H1 (cell line): ENCODE measurements around the gene SLC5A4. TPM values are rescaled to one million over a fixed set of nuclear protein-coding genes. Genes with fewer than 3 reads are reported as not detected.

Experiments used
- CTCF ChIA-PET: fragments of 300-600 bp; sonication (Branson Sonifier 250); formaldehyde crosslinking; loops from one replicate; lab custom pipeline; 2021; ENCODE audit not compliant: partially characterized antibody; lab: Charles Lee
- POLR2A ChIA-PET: fragments of 300-600 bp; sonication (Branson Sonifier 250); formaldehyde crosslinking; loops from one replicate; lab custom pipeline; 2021; ENCODE audit warnings: inconsistent platforms; ENCODE audit not compliant: partially characterized antibody; lab: Charles Lee
- DNase-seq, 2 experiments: peaks; one replicate each; pipeline versions ENCODE4 v3.0.0 to v3.0.0-alpha.2; 2010 to 2022; ENCODE audit warnings: low spot score in 2 of 2, low read depth in 1 of 2, mixed read lengths in 1 of 2
- FAIRE-seq: peaks from 2 replicates; lab custom pipeline; 2011; peaks lifted over from hg19 to GRCh38; lab: Jason Lieb, UNC
- H2AFZ ChIP-seq: 2 replicates; pipeline ENCODE4 v1.8.1; 2012; ENCODE audit warnings: low read length, inconsistent platforms
- H2AK5ac ChIP-seq: 2 replicates; pipeline ENCODE4 v1.6.1; 2013; ENCODE audit warnings: low read depth, low read length
- H2BK120ac ChIP-seq: replicated peaks from 2 replicates; pipeline ENCODE3; 2013; ENCODE audit warnings: low read depth, low read length, inconsistent platforms
- H2BK12ac ChIP-seq: 2 replicates; pipeline ENCODE4 v1.6.1; 2013; ENCODE audit warnings: low read depth, low read length
- H2BK15ac ChIP-seq: 2 replicates; pipeline ENCODE4 v1.6.1; 2013; ENCODE audit warnings: low read length
- H2BK20ac ChIP-seq: 2 replicates; pipeline ENCODE4 v1.6.1; 2013; ENCODE audit warnings: low read length
- H2BK5ac ChIP-seq: 2 replicates; pipeline ENCODE4 v1.6.1; 2013; ENCODE audit warnings: low read depth, low read length
- H3K14ac ChIP-seq: 2 replicates; pipeline ENCODE4 v1.6.1; 2013; ENCODE audit warnings: inconsistent platforms; ENCODE audit not compliant: insufficient read length
- H3K18ac ChIP-seq: 2 replicates; pipeline ENCODE4 v1.6.1; 2013; ENCODE audit warnings: low read length; ENCODE audit errors: extremely low read depth
- H3K23ac ChIP-seq: 2 replicates; pipeline ENCODE4 v1.6.1; 2013; ENCODE audit warnings: inconsistent platforms; ENCODE audit not compliant: insufficient read length
- H3K23me2 ChIP-seq: 2 replicates; pipeline ENCODE4 v1.6.1; 2013; ENCODE audit warnings: low read depth, low read length
- H3K27ac ChIP-seq: 2 replicates; pipeline ENCODE4 v1.6.1; 2011; ENCODE audit warnings: low read depth, low read length, inconsistent platforms
- H3K27me3 ChIP-seq, 4 experiments: replicated peaks in 1 of 4; 1 replicate in 1 of 4; 2 replicates in 3 of 4; pipeline versions ENCODE4 v1.6.1 to v1.8.1; 2011 to 2013; ENCODE audit warnings: low read length in 3 of 4, mild to moderate bottlenecking in 3 of 4, inconsistent platforms in 2 of 4, mixed read lengths in 2 of 4, moderate library complexity in 1 of 4; ENCODE audit not compliant: control insufficient read depth in 3 of 4, insufficient read depth in 3 of 4; ENCODE audit errors: extremely low read depth in 1 of 4
- H3K36me3 ChIP-seq, 4 experiments: 2 replicates each; pipeline versions ENCODE4 v1.6.1 to v1.8.1; 2011 to 2013; ENCODE audit warnings: mild to moderate bottlenecking in 4 of 4, low read length in 3 of 4, moderate library complexity in 2 of 4, control low read depth in 1 of 4, inconsistent platforms in 1 of 4; ENCODE audit not compliant: insufficient read depth in 4 of 4, control insufficient read depth in 2 of 4
- H3K4ac ChIP-seq: replicated peaks from 2 replicates; pipeline ENCODE3; 2013; ENCODE audit warnings: low read length, low read depth, mixed read lengths, inconsistent platforms; ENCODE audit not compliant: insufficient read length
- H3K4me1 ChIP-seq, 4 experiments: replicated peaks in 1 of 4; 1 replicate in 1 of 4; 2 replicates in 3 of 4; pipeline versions ENCODE4 v1.6.1 to v1.8.1; 2011 to 2013; ENCODE audit warnings: low read length in 3 of 4, inconsistent platforms in 2 of 4, mixed read lengths in 1 of 4; ENCODE audit not compliant: insufficient read depth in 4 of 4, control insufficient read depth in 3 of 4
- H3K4me2 ChIP-seq, 2 experiments: 2 replicates each; pipeline versions ENCODE4 v1.6.1 to v1.8.1; 2011 to 2013; ENCODE audit warnings: low read depth in 2 of 2, low read length in 2 of 2, control low read depth in 1 of 2, inconsistent platforms in 1 of 2, mild to moderate bottlenecking in 1 of 2; ENCODE audit not compliant: insufficient read depth in 1 of 2
- H3K4me3 ChIP-seq, 4 experiments: fragments of 200-600, 300-600 bp in 1 of 4; sonication (generic), shearing (Covaris generic), sonication (Bioruptor Twin) in 1 of 4; 2 replicates each; pipeline versions ENCODE4 v1.5.1 to v1.8.1; 2011 to 2016; ENCODE audit warnings: low read length in 4 of 4, low read depth in 3 of 4, control low read depth in 2 of 4, inconsistent platforms in 2 of 4, mild to moderate bottlenecking in 2 of 4, mixed read lengths in 1 of 4, moderate library complexity in 1 of 4; ENCODE audit not compliant: insufficient read depth in 2 of 4; ENCODE audit errors: extremely low read depth in 1 of 4
- H3K56ac ChIP-seq: replicated peaks from 2 replicates; pipeline ENCODE3; 2013; ENCODE audit warnings: low read depth, mild to moderate bottlenecking, mixed read lengths, low read length, inconsistent platforms; ENCODE audit not compliant: insufficient read length
- H3K79me1 ChIP-seq: 2 replicates; pipeline ENCODE4 v1.6.1; 2013; ENCODE audit warnings: low read depth, low read length, control low read depth
- H3K79me2 ChIP-seq, 2 experiments: 2 replicates each; pipeline versions ENCODE4 v1.6.1 to v1.8.1; 2012 to 2013; ENCODE audit warnings: low read length in 2 of 2, mild to moderate bottlenecking in 2 of 2, inconsistent platforms in 1 of 2; ENCODE audit not compliant: insufficient read depth in 2 of 2, control insufficient read depth in 1 of 2
- H3K9ac ChIP-seq, 4 experiments: replicated peaks in 1 of 4; 1 replicate in 1 of 4; 2 replicates in 3 of 4; pipeline versions ENCODE4 v1.6.1 to v1.8.1; 2011 to 2013; ENCODE audit warnings: low read depth in 3 of 4, low read length in 3 of 4, control low read depth in 2 of 4, mild to moderate bottlenecking in 2 of 4, moderate library complexity in 2 of 4, inconsistent platforms in 1 of 4; ENCODE audit errors: extremely low read depth in 1 of 4
- H3K9me3 ChIP-seq, 2 experiments: 2 replicates each; pipeline versions ENCODE4 v1.6.1 to v1.8.1; 2012 to 2013; ENCODE audit warnings: mild to moderate bottlenecking in 2 of 2, moderate library complexity in 2 of 2, control low read depth in 1 of 2, inconsistent platforms in 1 of 2, low read depth in 1 of 2, low read length in 1 of 2, mixed read lengths in 1 of 2; ENCODE audit not compliant: insufficient read depth in 2 of 2
- H4K20me1 ChIP-seq, 2 experiments: replicated peaks in 1 of 2; 2 replicates each; pipeline versions ENCODE3 to v1.8.1; 2011 to 2013; ENCODE audit warnings: inconsistent platforms in 2 of 2, low read length in 2 of 2, mild to moderate bottlenecking in 1 of 2; ENCODE audit not compliant: insufficient read depth in 2 of 2, control insufficient read depth in 1 of 2
- H4K5ac ChIP-seq: 2 replicates; pipeline ENCODE4 v1.6.1; 2013; ENCODE audit warnings: low read length, low read depth, mixed read lengths, inconsistent platforms; ENCODE audit not compliant: insufficient read length
- H4K8ac ChIP-seq: 2 replicates; pipeline ENCODE4 v1.8.0; 2013; ENCODE audit warnings: mild to moderate bottlenecking, moderate library complexity, low read length, inconsistent platforms; ENCODE audit not compliant: insufficient read depth; ENCODE audit errors: extremely low read depth
- H4K91ac ChIP-seq: replicated peaks from 2 replicates; pipeline ENCODE3; 2013; ENCODE audit warnings: low read length, mixed read lengths, inconsistent platforms; ENCODE audit not compliant: insufficient read length
- ASH2L ChIP-seq: fragments of 200-600, 300-600 bp; sonication (generic); IDR thresholded peaks from one replicate; pipeline ENCODE4 v1.7.1; 2017; ENCODE audit warnings: low read length
- CTCF ChIP-seq, 3 experiments: IDR thresholded peaks; 1 replicate in 2 of 3; 2 replicates in 1 of 3; pipeline versions ENCODE4 v1.5.1 to v1.6.1; 2011; ENCODE audit warnings: low read length in 3 of 3, mild to moderate bottlenecking in 3 of 3, inconsistent platforms in 2 of 3, low read depth in 1 of 3, moderate library complexity in 1 of 3; ENCODE audit not compliant: insufficient read depth in 1 of 3; ENCODE audit errors: control extremely low read depth in 1 of 3
- RAD21 ChIP-seq, 2 experiments: IDR thresholded peaks in 1 of 2; conservative IDR thresholded peaks in 1 of 2; 2 replicates each; pipeline ENCODE4 v1.6.1; 2011; ENCODE audit warnings: low read depth in 2 of 2, low read length in 2 of 2, improper control_type of control experiment in 1 of 2, inconsistent platforms in 1 of 2, mild to moderate bottlenecking in 1 of 2, moderate library complexity in 1 of 2
- SP2 ChIP-seq: IDR thresholded peaks from 2 replicates; pipeline ENCODE4 v1.6.1; 2012; ENCODE audit warnings: mild to moderate bottlenecking, low read length, inconsistent platforms
- WGBS, 2 experiments: shearing (Covaris generic) in 1 of 2; methylation state at CpG; one replicate each; pipeline versions ENCODE4 v1.1.6 to v1.1.7; 2013 to 2015; ENCODE audit warnings: low lambda C conversion rate in 2 of 2, mixed read lengths in 2 of 2, inconsistent platforms in 1 of 2, low coverage in 1 of 2, missing lambda C conversion rate in 1 of 2; ENCODE audit not compliant: insufficient replicate concordance in 2 of 2, insufficient coverage in 1 of 2, insufficient read length in 1 of 2; ENCODE audit errors: extremely low coverage in 1 of 2, missing lambda C conversion rate in 1 of 2; 5-methylcytosine and 5-hydroxymethylcytosine counted together
- polyA plus RNA-seq, 7 experiments: library from polyadenylated mRNA; depleted of rRNA in 3 of 7; stranded (reverse) in 5 of 7; unstranded in 2 of 7; fragments of >200 nt in 5 of 7; fragments of 200-250 nt in 2 of 7; gene quantifications; 1 replicate in 5 of 7; 2 replicates in 1 of 7; 4 replicates in 1 of 7; pipeline versions ENCODE4 v1.2.1 to v1.2.3, GENCODE V29; 2011 to 2013; ENCODE audit warnings: missing spikeins in 2 of 7, mixed read lengths in 2 of 7
- total RNA-seq: library from RNA; stranded (reverse); fragmentation: NEBNext Ultra II Directional; extraction: Animal tissue kit (Norgen Biotek cat#: 25700); gene quantifications from 2 replicates; pipeline ENCODE4 v1.2.1, GENCODE V29; 2021

Gene SLC5A4
- total and polyA plus RNA-seq, 2 of the 8 experiments (the other 6 are each of a cell fraction or from before 2014, with no cell fraction given), result 0.17 TPM; not detected in 1

- H3K4me1 ChIP-seq, result peaks cover 0 to 29% (median 15%) of the 10 kb centered on the region in 4 experiments; a peak in 5 of 7 replicates
- no peaks in the 10 kb centered on the region for H3K36me3 ChIP-seq
- no peak overlapping the region for H2BK5ac ChIP-seq
- H2BK15ac ChIP-seq, result no peak overlapping the region
- H3K9ac ChIP-seq, result no peak overlapping the region
- 0 out of 2 replicates have a peak overlapping the region, but pooled peaks have one; percentile 39 for H2BK12ac ChIP-seq
- H3K27ac ChIP-seq, result no peak overlapping the region
- 77% methylated on average over 25 of the region's 30 CpGs; no CpG with 5 or more reads in 1 of the 2 experiments for WGBS, 2 experiments
- no peak overlapping the region for H3K4ac ChIP-seq
- H4K20me1 ChIP-seq, result peaks cover 0 to 4% of the 10 kb centered on the region in 2 experiments
- no peak overlapping the region for H2AK5ac ChIP-seq
- H3K27me3 ChIP-seq, result peaks cover 19 to 47% (median 41%) of the 10 kb centered on the region in 4 experiments
- peak; percentile 70 to 80 (median 77) for TF ChIP-seq CTCF (IDR thresholded peaks at IDR 0.05; ENCODE audit: control extremely low read depth in 1 of 3, insufficient read depth in 1 of 3, low read depth in 1 of 3, low read length in 3 of 3)
- TF ChIP-seq ASH2L, result no peak
- TF ChIP-seq SP2, result no peak
- TF ChIP-seq RAD21 (IDR thresholded peaks at IDR 0.05 in 1 of 2, conservative IDR thresholded peaks at IDR 0.05 in 1 of 2; ENCODE audit: low read depth in 2 of 2, low read length in 2 of 2), result peak in 1 of 2 experiments; percentile 33; a peak in 1 of 4 replicates
- H3K9me3 ChIP-seq, result no peaks in the 10 kb centered on the region
- H2BK20ac ChIP-seq, result no peak overlapping the region
- DNase-seq, result peak in 1 of 2 experiments; percentile 76
- no peak overlapping the region for H3K18ac ChIP-seq
- CTCF ChIA-PET, result interaction anchor here (0.7 to 3.8 kb wide), 11 partner anchors 12 to 173 kb away, joined by 3 to 22 read pairs (median 6); no protein-coding TSS in a partner anchor
- peaks cover 20% of the 10 kb centered on the region for H3K23me2 ChIP-seq
- POLR2A ChIA-PET, result no interaction called here
- no peak overlapping the region for H4K5ac ChIP-seq
- H2BK120ac ChIP-seq, result no peak overlapping the region
- no peaks in the 10 kb centered on the region for H3K79me1 ChIP-seq
- no peak overlapping the region for H2AFZ ChIP-seq
- no peak for FAIRE-seq
- no peak overlapping the region for H3K56ac ChIP-seq
- H4K91ac ChIP-seq, result no peak overlapping the region
- H3K79me2 ChIP-seq, result no peaks in the 10 kb centered on the region
- H4K8ac ChIP-seq, result no peak overlapping the region
- no peak overlapping the region; a peak in 1 of 4 replicates for H3K4me2 ChIP-seq
- no peak overlapping the region for H3K4me3 ChIP-seq
- no peak overlapping the region for H3K14ac ChIP-seq
- H3K23ac ChIP-seq, result no peak overlapping the region
Observed at GRCh38 chr22:32205974-32206773, 49.0 kb downstream of the SLC5A4 start.
